CD14-positive monocyte (primary cell): Measurements from ENCODE around the gene ATXN1. TPM values are rescaled to one million over a fixed set of nuclear protein-coding genes. Genes with fewer than 3 reads are reported as not detected.

Experiments used
- DNase-seq, 3 donors: peaks; one replicate each; pipeline ENCODE4 v3.0.0-alpha.2; 2011 to 2022
- H2AFZ ChIP-seq: 2 replicates; pipeline ENCODE4 v1.6.0; 2012; ENCODE audit warnings: mild to moderate bottlenecking, low read depth, low read length, inconsistent platforms; ENCODE audit not compliant: insufficient read depth, poor library complexity, severe bottlenecking
- H3K27ac ChIP-seq, 2 donors: 1 replicate in 1 of 2; 2 replicates in 1 of 2; pipeline ENCODE4 v1.5.1; 2012 to 2013; ENCODE audit warnings: low read length in 2 of 2, control low read depth in 1 of 2, inconsistent platforms in 1 of 2, low read depth in 1 of 2, mild to moderate bottlenecking in 1 of 2
- H3K27me3 ChIP-seq, 2 donors: one replicate each; pipeline versions ENCODE4 v1.6.0 to v1.6.1; 2011 to 2013; ENCODE audit warnings: low read length in 2 of 2; ENCODE audit not compliant: control insufficient read depth in 2 of 2, insufficient read depth in 2 of 2
- H3K36me3 ChIP-seq, 2 donors: replicated peaks in 1 of 2; 1 replicate in 1 of 2; 2 replicates in 1 of 2; pipeline versions ENCODE4 v1.5.1 to v1.6.1; 2012 to 2013; ENCODE audit warnings: low read length in 2 of 2, control low read depth in 1 of 2, inconsistent platforms in 1 of 2, mild to moderate bottlenecking in 1 of 2; ENCODE audit not compliant: insufficient read depth in 2 of 2, control insufficient read depth in 1 of 2
- H3K4me1 ChIP-seq, 2 donors: 1 replicate in 1 of 2; 2 replicates in 1 of 2; pipeline versions ENCODE4 v1.5.1 to v1.6.1; 2012 to 2013; ENCODE audit warnings: low read length in 2 of 2, control low read depth in 1 of 2, inconsistent platforms in 1 of 2, mild to moderate bottlenecking in 1 of 2, moderate library complexity in 1 of 2; ENCODE audit not compliant: insufficient read depth in 2 of 2, control insufficient read depth in 1 of 2
- H3K4me2 ChIP-seq: replicated peaks from 2 replicates; pipeline ENCODE3; 2012; ENCODE audit warnings: low read length, moderate library complexity, mild to moderate bottlenecking; ENCODE audit not compliant: poor library complexity, severe bottlenecking; ENCODE audit errors: extremely low read depth
- H3K4me3 ChIP-seq, 3 experiments: fragments of 200-600 bp in 1 of 3; sonication (generic) in 1 of 3; replicated peaks in 1 of 3; 1 replicate in 2 of 3; 2 replicates in 1 of 3; pipeline ENCODE4 v1.5.1; 2011 to 2013; ENCODE audit warnings: low read length in 3 of 3, mild to moderate bottlenecking in 3 of 3, control low read depth in 2 of 3, low read depth in 2 of 3, inconsistent platforms in 1 of 3, moderate library complexity in 1 of 3
- H3K79me2 ChIP-seq: 2 replicates; pipeline ENCODE4 v1.6.0; 2012; ENCODE audit warnings: mild to moderate bottlenecking, control low read depth, inconsistent platforms, low read length, moderate library complexity; ENCODE audit not compliant: insufficient read depth
- H3K9ac ChIP-seq: 2 replicates; pipeline ENCODE4 v1.6.0; 2017; ENCODE audit warnings: low read length, mild to moderate bottlenecking; ENCODE audit not compliant: insufficient read depth, poor library complexity, severe bottlenecking
- H3K9me3 ChIP-seq, 2 donors: replicated peaks in 1 of 2; 1 replicate in 1 of 2; 2 replicates in 1 of 2; pipeline versions ENCODE4 v1.5.1 to v1.6.1; 2012 to 2013; ENCODE audit warnings: low read length in 2 of 2, control low read depth in 1 of 2; ENCODE audit not compliant: control insufficient read depth in 1 of 2, insufficient read depth in 1 of 2
- H4K20me1 ChIP-seq: 2 replicates; pipeline ENCODE4 v1.6.0; 2012; ENCODE audit warnings: mild to moderate bottlenecking, low read length, control low read depth, moderate library complexity; ENCODE audit not compliant: insufficient read depth
- H3K27ac Mint-ChIP-seq, 7 donors: one replicate each; pipeline ENCODE4 v1.8.0; 2020; ENCODE audit warnings: mild to moderate bottlenecking in 7 of 7, mixed read lengths in 7 of 7, moderate library complexity in 6 of 7, inconsistent platforms in 2 of 7
- H3K27me3 Mint-ChIP-seq, 3 donors: one replicate each; pipeline ENCODE4 v1.8.0; 2021 to 2022; ENCODE audit warnings: low read depth in 3 of 3, mild to moderate bottlenecking in 3 of 3, mixed read lengths in 3 of 3, moderate library complexity in 3 of 3, inconsistent platforms in 1 of 3
- H3K36me3 Mint-ChIP-seq, 2 donors: one replicate each; pipeline ENCODE4 v1.8.0; 2020; ENCODE audit warnings: mixed read lengths in 2 of 2, inconsistent platforms in 1 of 2, mild to moderate bottlenecking in 1 of 2
- H3K4me1 Mint-ChIP-seq: one replicate; pipeline ENCODE4 v1.8.0; 2020; ENCODE audit warnings: mild to moderate bottlenecking, mixed read lengths
- H3K4me3 Mint-ChIP-seq, 2 donors: one replicate each; pipeline ENCODE4 v1.8.0; 2020; ENCODE audit warnings: mild to moderate bottlenecking in 2 of 2, mixed read lengths in 2 of 2, moderate library complexity in 1 of 2
- H3K9me3 Mint-ChIP-seq, 7 donors: one replicate each; pipeline ENCODE4 v1.8.0; 2020 to 2022; ENCODE audit warnings: mixed read lengths in 7 of 7, mild to moderate bottlenecking in 6 of 7, moderate library complexity in 6 of 7, inconsistent platforms in 2 of 7
- CTCF ChIP-seq: fragments of 200-600 bp; IDR thresholded peaks from one replicate; pipeline ENCODE4 v1.8.0; 2022; ENCODE audit warnings: antibody characterized with exemption, mild to moderate bottlenecking
- WGBS: methylation state at CpG from one replicate; pipeline ENCODE4 v1.1.5; 2013; ENCODE audit warnings: missing lambda C conversion rate; ENCODE audit not compliant: insufficient coverage; 5-methylcytosine and 5-hydroxymethylcytosine counted together
- intact Hi-C, 2 donors: fragments of 100-400 bp; cut with micrococcal nuclease; formaldehyde crosslinking; loops; one replicate each; pipeline versions ENCODE4 v1.15.0 to v1.15.1; 2023
- polyA plus RNA-seq, 3 donors: library from polyadenylated mRNA; depleted of rRNA in 1 of 3; unstranded in 2 of 3; stranded (reverse) in 1 of 3; fragments of 300-500 nt in 2 of 3; fragments of >200 nt in 1 of 3; fragmentation: Illumina TruSeq in 2 of 3; gene quantifications; 1 replicate in 2 of 3; 2 replicates in 1 of 3; pipeline ENCODE4 v1.2.3, GENCODE V29; 2012 to 2021

The ATXN1 gene
- polyA plus RNA-seq, 3 donors = 8.8 to 19.1 (median 10.9) TPM

GRCh38 chr6:16671302-16672289 lies 89.7 kb downstream of the ATXN1 start:
- no peaks in the 10 kb centered on the region for H3K9me3 ChIP-seq
- peak overlapping the region; percentile 10 to 89 (median 76) for H3K27ac Mint-ChIP-seq
- peak overlapping the region in 1 of 2 donors; percentile 78 for H3K27ac ChIP-seq

More at GRCh38 chr6:16671302-16672289, 89.7 kb downstream of the ATXN1 start:
- H3K4me2 ChIP-seq = peak overlapping the region; percentile 38
- H3K36me3 ChIP-seq = no peaks in the 10 kb centered on the region
- H3K36me3 Mint-ChIP-seq = peaks cover 10 to 16% of the 10 kb centered on the region in 2 donors
- H3K79me2 ChIP-seq = peaks cover 38% of the 10 kb centered on the region
- H3K4me1 ChIP-seq = peaks cover 35 to 41% of the 10 kb centered on the region in 2 donors
- 50% methylated on average over 1 of the region's 6 CpGs for WGBS
- H3K9me3 Mint-ChIP-seq = no peaks in the 10 kb centered on the region
- peak overlapping the region in 1 of 3 experiments; percentile 6 for H3K4me3 ChIP-seq
- H3K9ac ChIP-seq = no peak overlapping the region
- H3K4me1 Mint-ChIP-seq = peaks cover 49% of the 10 kb centered on the region
- no peak overlapping the region for H2AFZ ChIP-seq
- DNase-seq = peak in 2 of 3 donors; percentile 42 to 60
- no peaks in the 10 kb centered on the region for H3K27me3 ChIP-seq
- H4K20me1 ChIP-seq = no peaks in the 10 kb centered on the region
- TF ChIP-seq CTCF = no peak
- H3K27me3 Mint-ChIP-seq = no peaks in the 10 kb centered on the region
- intact Hi-C loops = no loop called here
- H3K4me3 Mint-ChIP-seq = peak overlapping the region in 1 of 2 donors; percentile 51
